Endothelial cell of umbilical vein (primary cell): ENCODE results near the gene MBIP.

Experiments
- EZH2 ChIP-seq: IDR thresholded peaks from 2 replicates; pipeline ENCODE4 v1.6.1; 2012; ENCODE audit warnings: borderline replicate concordance, low read depth, mild to moderate bottlenecking, moderate library complexity, low read length, inconsistent platforms; ENCODE audit not compliant: severe bottlenecking
- FOS ChIP-seq: IDR thresholded peaks from 2 replicates; pipeline ENCODE4 v1.6.1; 2011; ENCODE audit warnings: mild to moderate bottlenecking, low read length, moderate library complexity, borderline replicate concordance; ENCODE audit not compliant: insufficient read depth
- MYC ChIP-seq: IDR thresholded peaks from one replicate; pipeline ENCODE4 v1.6.1; 2011; ENCODE audit warnings: mild to moderate bottlenecking, low read depth, low read length
- POLR2A ChIP-seq: IDR thresholded peaks from 2 replicates; pipeline ENCODE4 v1.6.1; 2012; ENCODE audit warnings: low read depth, mild to moderate bottlenecking, control low read depth, low read length
- POLR2AphosphoS5 ChIP-seq: IDR thresholded peaks from 2 replicates; pipeline ENCODE4 v1.6.1; 2012; ENCODE audit warnings: low read depth, mild to moderate bottlenecking, control low read depth, low read length, moderate library complexity; ENCODE audit not compliant: insufficient read depth
- TF ChIP-seq, protein P1 (sequence below), 2 donors: IDR thresholded peaks; 1 replicate in 1 of 2; 2 replicates in 1 of 2; pipeline ENCODE4 v1.5.1; 2011; ENCODE audit warnings: low read length in 2 of 2, mild to moderate bottlenecking in 2 of 2, moderate library complexity in 2 of 2, control low read depth in 1 of 2, inconsistent platforms in 1 of 2, low read depth in 1 of 2; ENCODE audit not compliant: insufficient read depth in 1 of 2; ENCODE audit errors: extremely low read depth in 1 of 2
- TF ChIP-seq, protein P2 (sequence below): IDR thresholded peaks from 2 replicates; pipeline ENCODE4 v1.6.1; 2011; ENCODE audit not compliant: insufficient read depth, insufficient read length

DNA sequence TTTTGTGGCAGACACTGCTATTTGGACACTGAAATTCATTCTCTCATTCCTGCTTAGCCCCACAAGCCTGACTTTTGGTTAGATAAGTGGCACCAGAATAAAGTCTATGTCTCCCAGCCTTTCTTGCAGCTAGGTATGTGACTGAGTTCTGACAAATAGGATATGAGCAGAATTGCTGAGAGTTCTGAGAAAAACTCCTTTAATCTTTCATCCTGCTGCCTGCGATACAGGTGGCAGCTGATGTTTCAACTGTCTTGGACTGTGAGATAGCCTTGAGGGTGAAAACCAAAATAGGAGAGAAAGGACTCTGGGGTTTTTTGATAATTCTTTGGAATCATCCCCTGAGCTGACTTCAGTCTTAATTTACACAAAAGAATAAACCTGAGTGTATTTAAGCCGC lies 55.8 kb downstream of the MBIP start:
- TF ChIP-seq POLR2A (no peak), EZH2 (no peak), POLR2AphosphoS5 (no peak), FOS (no peak), MYC (no peak)
- TF ChIP-seq, protein P1, sequence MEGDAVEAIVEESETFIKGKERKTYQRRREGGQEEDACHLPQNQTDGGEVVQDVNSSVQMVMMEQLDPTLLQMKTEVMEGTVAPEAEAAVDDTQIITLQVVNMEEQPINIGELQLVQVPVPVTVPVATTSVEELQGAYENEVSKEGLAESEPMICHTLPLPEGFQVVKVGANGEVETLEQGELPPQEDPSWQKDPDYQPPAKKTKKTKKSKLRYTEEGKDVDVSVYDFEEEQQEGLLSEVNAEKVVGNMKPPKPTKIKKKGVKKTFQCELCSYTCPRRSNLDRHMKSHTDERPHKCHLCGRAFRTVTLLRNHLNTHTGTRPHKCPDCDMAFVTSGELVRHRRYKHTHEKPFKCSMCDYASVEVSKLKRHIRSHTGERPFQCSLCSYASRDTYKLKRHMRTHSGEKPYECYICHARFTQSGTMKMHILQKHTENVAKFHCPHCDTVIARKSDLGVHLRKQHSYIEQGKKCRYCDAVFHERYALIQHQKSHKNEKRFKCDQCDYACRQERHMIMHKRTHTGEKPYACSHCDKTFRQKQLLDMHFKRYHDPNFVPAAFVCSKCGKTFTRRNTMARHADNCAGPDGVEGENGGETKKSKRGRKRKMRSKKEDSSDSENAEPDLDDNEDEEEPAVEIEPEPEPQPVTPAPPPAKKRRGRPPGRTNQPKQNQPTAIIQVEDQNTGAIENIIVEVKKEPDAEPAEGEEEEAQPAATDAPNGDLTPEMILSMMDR (IDR thresholded peaks at IDR 0.05; ENCODE audit: extremely low read depth in 1 of 2, insufficient read depth in 1 of 2, low read depth in 1 of 2, low read length in 2 of 2), result no peak
- TF ChIP-seq, protein P2, sequence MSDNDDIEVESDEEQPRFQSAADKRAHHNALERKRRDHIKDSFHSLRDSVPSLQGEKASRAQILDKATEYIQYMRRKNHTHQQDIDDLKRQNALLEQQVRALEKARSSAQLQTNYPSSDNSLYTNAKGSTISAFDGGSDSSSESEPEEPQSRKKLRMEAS, result no peak
